BE2C (cell line): Measurements from ENCODE around the gene RAB6B. TPM values are rescaled to one million over a fixed set of nuclear protein-coding genes. Genes with fewer than 3 reads are reported as not detected.

Source experiments
- DNase-seq: peaks from one replicate; pipeline ENCODE4 v3.0.0-alpha.2; 2020
- H3K27me3 ChIP-seq: fragments of 250-450 bp; sonication (Bioruptor Pico); 2 replicates; pipeline ENCODE4 v1.5.1; 2020; ENCODE audit warnings: mild to moderate bottlenecking
- H3K36me3 ChIP-seq: fragments of 250-450 bp; sonication (Bioruptor Pico); 2 replicates; pipeline ENCODE4 v1.5.1; 2020; ENCODE audit warnings: mild to moderate bottlenecking
- H3K4me1 ChIP-seq: fragments of 250-450 bp; sonication (Bioruptor Pico); 2 replicates; pipeline ENCODE4 v1.5.1; 2020
- H3K4me3 ChIP-seq: 2 replicates; pipeline ENCODE4 v1.5.1; 2011; ENCODE audit warnings: low read depth, low read length
- H3K9me3 ChIP-seq: fragments of 250-450 bp; sonication (Bioruptor Pico); 2 replicates; pipeline ENCODE4 v1.5.1; 2020
- polyA plus RNA-seq: library from polyadenylated mRNA; unstranded; fragments of >200 nt; gene quantifications from one replicate; pipeline ENCODE4 v1.2.1, GENCODE V29; 2012; ENCODE audit warnings: low read depth, missing spikeins; ENCODE audit not compliant: insufficient read length, insufficient read depth
- TF ChIP-seq, protein P1 (sequence below): IDR thresholded peaks from 2 replicates; pipeline ENCODE4 v1.5.1; 2012; ENCODE audit warnings: mild to moderate bottlenecking, low read depth, low read length

Gene RAB6B
- 4.9 TPM for polyA plus RNA-seq

DNA sequence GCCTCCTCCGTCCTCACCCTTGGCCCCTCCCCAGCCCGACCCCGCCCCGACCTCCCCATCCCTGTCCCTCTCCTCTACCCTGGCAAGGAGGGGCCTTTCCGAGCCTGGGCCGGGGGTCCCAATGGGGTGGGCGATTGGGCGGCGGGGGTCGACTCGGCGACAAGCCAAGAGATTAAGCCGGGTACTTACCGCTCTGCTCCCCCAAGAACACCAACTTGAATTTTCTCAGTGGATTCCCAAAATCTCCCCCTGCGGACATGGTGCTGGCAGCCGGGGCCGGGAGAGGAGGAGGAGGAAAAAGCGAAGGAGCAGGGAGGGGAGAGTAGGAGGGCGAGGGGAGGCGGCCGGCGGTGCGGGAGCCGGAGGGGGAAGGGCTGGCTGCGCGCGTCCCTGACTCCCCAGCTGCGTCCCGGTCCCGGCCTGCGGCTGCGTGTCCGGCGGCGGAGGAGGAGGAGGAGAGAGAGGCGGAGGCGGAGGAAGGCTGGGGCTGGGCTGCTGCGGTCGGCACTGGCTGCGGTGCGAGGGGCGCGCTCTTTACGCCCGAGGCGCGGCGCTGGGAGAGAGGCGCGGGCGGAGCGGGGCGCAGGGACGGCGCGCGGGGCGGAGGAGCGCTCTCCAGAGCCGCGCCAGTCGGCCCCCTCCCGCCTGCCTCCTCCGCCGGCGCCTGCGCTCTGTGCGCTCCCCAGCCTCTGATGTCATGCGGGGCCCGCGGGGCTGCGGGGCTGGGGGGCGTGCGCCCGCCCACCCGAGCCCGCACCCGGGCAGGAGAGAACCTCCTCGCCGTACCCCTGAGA lies at the start of gene RAB6B:
Gene RAB6B, minus strand, starts transcription at position 675 of the 794 bp plus-strand sequence. Its CDS starts 416 bp downstream, at position 259.
- Histone ChIP-seq H3K4me1 (no peaks in the 10 kb centered on the region), H3K27me3 (peaks cover 27% of the 10 kb centered on the region), H3K36me3 (no peaks in the 10 kb centered on the region), H3K9me3 (no peaks in the 10 kb centered on the region), H3K4me3 (peak within 1 kb of the TSS; percentile 64)
- DNase-seq = peak; percentile 62
- TF ChIP-seq, protein P1, sequence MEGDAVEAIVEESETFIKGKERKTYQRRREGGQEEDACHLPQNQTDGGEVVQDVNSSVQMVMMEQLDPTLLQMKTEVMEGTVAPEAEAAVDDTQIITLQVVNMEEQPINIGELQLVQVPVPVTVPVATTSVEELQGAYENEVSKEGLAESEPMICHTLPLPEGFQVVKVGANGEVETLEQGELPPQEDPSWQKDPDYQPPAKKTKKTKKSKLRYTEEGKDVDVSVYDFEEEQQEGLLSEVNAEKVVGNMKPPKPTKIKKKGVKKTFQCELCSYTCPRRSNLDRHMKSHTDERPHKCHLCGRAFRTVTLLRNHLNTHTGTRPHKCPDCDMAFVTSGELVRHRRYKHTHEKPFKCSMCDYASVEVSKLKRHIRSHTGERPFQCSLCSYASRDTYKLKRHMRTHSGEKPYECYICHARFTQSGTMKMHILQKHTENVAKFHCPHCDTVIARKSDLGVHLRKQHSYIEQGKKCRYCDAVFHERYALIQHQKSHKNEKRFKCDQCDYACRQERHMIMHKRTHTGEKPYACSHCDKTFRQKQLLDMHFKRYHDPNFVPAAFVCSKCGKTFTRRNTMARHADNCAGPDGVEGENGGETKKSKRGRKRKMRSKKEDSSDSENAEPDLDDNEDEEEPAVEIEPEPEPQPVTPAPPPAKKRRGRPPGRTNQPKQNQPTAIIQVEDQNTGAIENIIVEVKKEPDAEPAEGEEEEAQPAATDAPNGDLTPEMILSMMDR = no peak

DNA sequence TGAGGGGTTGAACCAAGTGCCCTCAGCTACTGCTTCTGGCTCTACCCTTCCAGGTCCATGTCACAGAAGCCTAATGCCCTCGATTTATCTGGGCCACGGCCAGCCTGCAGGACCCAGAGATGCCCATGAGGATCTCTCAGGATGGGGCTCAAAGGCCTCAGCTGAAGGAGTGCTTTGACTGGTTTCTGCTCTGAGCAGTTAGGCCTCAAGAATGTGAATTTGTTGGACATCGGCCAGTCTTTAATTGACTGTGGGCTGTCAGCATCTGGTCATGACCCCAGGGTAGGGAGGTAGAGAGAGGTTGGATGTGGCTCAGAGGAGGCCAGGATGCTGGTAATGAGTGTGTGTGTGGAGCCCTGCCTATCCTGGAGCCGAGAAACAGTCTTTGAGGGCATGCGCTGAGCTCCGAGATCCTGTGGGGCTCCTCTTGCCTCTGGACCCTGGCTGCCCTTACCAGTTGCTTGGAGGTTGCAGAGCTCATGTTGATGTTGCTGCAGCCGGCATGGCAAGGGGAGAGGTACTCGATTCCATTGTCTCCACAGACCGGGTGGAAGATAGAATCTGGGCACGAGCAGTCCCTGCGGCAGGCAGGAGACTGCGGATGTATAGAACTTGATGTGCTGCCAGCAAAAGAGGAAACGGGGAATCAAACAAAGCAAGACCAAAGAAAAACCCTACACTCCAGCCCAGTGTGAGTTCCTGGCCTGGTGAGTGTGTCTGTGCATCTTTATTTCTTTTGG lies 49.1 kb upstream of the RAB6B start:
- Histone ChIP-seq H3K4me3 (peak overlapping the region; percentile 2), H3K36me3 (no peaks in the 10 kb centered on the region), H3K9me3 (no peaks in the 10 kb centered on the region), H3K4me1 (peaks cover 15% of the 10 kb centered on the region), H3K27me3 (no peaks in the 10 kb centered on the region)
- TF ChIP-seq, protein P1 = no peak
- peak; percentile 62 for DNase-seq

DNA sequence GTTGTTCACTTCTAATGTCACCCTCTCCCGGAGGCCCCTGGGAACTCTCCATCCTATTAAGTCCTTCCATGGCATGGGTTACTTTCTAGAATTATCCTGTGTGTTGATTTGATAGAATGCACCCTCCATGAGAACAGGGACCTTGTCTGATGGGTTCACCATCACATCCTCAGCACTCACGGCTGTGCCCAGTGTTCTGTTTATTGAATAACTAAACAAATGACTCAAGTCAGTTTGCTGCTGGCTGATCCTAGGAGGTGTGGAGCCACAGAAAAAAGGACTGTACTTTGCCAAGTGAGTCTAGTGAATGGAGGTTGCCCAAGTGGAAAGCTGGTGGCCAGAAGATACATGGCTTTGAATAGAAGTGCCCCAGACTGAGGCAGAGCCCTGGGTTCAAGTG lies 48.5 kb upstream of the RAB6B start:
- no peaks in the 10 kb centered on the region for H3K9me3 ChIP-seq
- peaks cover 15% of the 10 kb centered on the region for H3K4me1 ChIP-seq
- DNase-seq = no peak
- TF ChIP-seq, protein P1 = no peak
- H3K27me3 ChIP-seq = no peaks in the 10 kb centered on the region
- H3K4me3 ChIP-seq = no peak overlapping the region
- no peaks in the 10 kb centered on the region for H3K36me3 ChIP-seq

DNA sequence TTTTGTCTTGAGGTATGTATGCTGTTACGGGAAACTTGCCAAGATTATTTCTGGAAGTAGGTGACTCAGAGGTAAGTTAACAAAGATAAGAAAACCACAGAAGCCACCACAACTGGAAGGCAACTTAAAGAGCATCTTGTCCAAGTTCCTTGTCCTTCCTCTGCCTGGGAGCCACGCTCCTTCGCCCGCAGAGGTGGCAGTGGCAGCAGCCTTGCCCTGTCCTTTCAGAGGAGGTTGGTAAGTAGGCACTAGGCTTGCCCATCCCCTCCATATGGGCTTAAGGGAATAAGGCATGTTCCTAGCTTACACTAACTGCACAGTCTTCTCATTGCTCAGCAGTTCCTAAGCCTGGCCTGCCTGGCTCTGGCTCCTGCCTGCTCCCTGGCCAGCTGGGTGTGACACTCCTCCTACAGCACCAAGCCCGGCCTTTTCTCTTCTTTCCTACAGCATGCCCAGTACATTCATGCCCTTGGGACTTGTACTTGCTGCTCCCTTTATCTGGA lies 48.0 kb upstream of the RAB6B start:
- Histone ChIP-seq H3K4me1 (peaks cover 15% of the 10 kb centered on the region), H3K36me3 (no peaks in the 10 kb centered on the region), H3K27me3 (no peaks in the 10 kb centered on the region), H3K4me3 (no peak overlapping the region), H3K9me3 (no peaks in the 10 kb centered on the region)
- TF ChIP-seq, protein P1 = no peak
- DNase-seq = peak; percentile 39

DNA sequence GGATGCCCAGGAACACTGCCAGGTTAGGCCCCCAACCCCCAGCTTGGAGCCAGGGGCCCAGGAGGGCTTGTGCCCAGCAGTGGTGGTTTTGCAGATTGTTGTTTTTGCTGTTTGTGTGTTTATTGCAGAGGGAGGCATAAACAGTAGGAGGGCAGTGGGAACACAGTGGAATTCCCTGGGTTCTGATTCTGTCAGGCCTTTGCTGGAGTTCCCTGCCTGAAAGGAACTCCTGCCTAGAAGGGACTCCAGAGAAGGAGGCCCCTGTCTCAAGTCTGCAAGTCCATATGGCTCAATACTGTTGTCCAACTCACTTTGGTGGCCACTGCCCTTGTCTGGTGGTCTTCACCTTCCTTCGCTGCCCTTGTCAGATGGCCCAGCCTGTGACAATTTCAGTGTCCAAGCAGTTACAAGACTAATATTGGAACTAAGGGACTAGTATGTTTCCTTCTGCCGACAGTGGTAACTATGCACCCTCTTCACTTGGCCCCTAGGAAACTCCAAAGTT lies 47.4 kb upstream of the RAB6B start:
- DNase-seq = no peak
- TF ChIP-seq, protein P1 = no peak
- H3K27me3 ChIP-seq = no peaks in the 10 kb centered on the region
- peaks cover 15% of the 10 kb centered on the region for H3K4me1 ChIP-seq
- H3K9me3 ChIP-seq = no peaks in the 10 kb centered on the region
- H3K36me3 ChIP-seq = no peaks in the 10 kb centered on the region
- H3K4me3 ChIP-seq = no peak overlapping the region
